Camera-type eye (tissue), 1 donor: ENCODE data around the gene AQR. TPM values are rescaled to one million over a fixed set of nuclear protein-coding genes. Genes with fewer than 3 reads are reported as not detected.

Experiments
- total RNA-seq: library from RNA; depleted of rRNA; stranded (reverse); fragments of >200 nt; gene quantifications from one replicate; pipeline ENCODE4 v1.2.3, GENCODE V29; 2014

Gene AQR
- 56.4 TPM for total RNA-seq

DNA sequence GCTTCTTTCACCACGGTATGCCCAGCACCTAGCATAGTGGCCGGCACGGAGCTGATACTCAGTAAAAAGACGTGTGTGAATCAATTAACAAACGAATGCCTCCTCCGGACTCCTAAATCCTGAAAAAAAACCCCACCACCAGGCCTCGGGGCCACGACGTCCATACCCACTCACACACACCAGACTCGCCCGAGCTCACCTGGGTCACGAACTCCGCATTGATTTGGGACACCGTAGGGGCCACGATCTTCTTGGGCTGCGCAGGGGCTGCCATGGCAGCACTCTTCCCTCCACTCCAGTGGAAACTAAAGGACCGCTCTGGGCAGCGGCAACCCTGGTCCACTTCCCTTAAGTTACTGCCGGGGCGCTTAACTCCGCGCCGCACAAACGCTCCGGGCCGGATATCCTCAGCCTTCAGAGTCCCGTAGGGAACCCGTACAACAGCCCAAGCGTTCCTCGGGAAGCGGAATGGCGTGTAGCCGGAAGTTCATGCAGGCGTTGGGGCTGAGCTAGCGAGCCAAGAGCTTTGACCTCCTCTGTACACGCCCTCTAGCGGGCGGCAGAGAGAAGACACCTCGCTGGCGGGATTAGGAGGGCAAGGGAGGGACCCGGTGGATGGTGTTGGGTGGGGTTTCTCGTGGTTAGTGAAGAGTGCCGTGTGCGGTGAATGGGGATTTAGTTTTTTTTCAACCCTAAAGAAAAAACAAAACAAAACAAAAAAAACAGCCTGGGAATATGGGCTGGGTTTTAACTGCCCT, at the start of gene AQR:
Gene AQR (minus strand): TSS at position 403 of the 758 bp plus-strand sequence. CDS start 129 bp downstream, at position 274.

DNA sequence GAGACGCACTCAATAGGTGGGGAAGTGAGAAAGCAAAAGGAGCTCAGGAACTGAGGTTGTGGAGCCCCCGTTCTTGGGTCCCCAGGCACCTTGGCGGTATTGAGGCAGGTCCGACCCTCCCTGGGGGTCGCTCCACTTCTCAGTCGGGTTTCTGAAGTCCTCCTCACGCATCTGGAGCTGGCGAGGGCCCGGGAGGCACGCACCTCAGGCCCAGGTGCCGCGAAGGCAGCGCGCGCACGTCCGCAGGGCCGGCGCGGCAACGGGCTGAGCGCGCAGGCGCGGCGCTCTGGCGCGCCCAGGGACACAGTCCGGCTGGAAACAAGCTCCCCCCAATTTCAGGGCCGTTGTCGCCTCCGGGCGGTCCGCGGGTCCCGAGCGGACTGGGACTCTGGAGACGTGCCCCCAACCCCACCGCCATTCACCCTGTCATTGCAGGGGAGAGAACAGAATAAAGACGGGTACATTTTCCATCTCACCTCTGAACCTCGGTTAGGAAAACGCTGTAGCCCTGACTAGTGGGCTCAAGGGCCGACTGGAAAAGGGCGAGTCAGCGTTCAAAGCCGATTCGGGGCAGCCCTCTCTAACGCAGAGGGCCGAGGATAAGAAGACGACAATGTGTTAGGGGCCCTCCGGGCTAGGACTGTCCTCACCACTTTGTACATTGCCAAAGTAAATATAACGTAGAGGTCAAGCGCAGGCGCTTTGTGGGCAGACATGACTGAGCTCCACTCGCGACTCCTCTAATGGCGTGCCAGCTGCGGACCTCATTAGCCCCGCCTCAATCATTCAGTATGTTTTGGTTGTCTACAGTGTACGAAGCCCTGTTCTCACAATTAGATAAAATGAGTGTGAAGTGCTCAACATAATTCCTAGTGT, 18.7 kb upstream of the AQR start, which contains the start of gene ZNF770:
Gene ZNF770 (minus strand): TSS at position 261 of the 876 bp plus-strand sequence. CDS start 4,853 bp downstream, outside the sequence.

Other genes starting within 250 kb of the AQR start
- gene GJD2, start 214.7 kb downstream of the AQR start, total RNA-seq: 14.5 TPM
- gene ACTC1, start 174.2 kb downstream of the AQR start, total RNA-seq: 136 TPM
- gene ZNF770, start 18.5 kb upstream of the AQR start, total RNA-seq: 70.0 TPM
- gene NANOGP8, start 115.6 kb upstream of the AQR start, total RNA-seq: not detected